Sigmoid colon (tissue), 7 donors: ENCODE results near the gene KCNE4. TPM values are rescaled to one million over a fixed set of nuclear protein-coding genes. Genes with fewer than 3 reads are reported as not detected.
"Not testable (repeated sequence)": the region's sequence is repeated elsewhere in the genome, so short reads cannot be mapped to it uniquely, and the experiment has no call there.

ENCODE experiments used
- DNase-seq: peaks from one replicate; pipeline ENCODE4 v3.0.0-alpha.2; 2019
- H3K27ac ChIP-seq, 4 donors: fragments of 200-600 bp; sonication (generic); one replicate each; pipeline ENCODE4 v1.5.1; 2016 to 2019; ENCODE audit warnings: mild to moderate bottlenecking in 1 of 4
- H3K27me3 ChIP-seq, 3 donors: fragments of 200-600 bp; sonication (generic); one replicate each; pipeline ENCODE4 v1.5.1; 2019; ENCODE audit warnings: mild to moderate bottlenecking in 1 of 3
- H3K36me3 ChIP-seq, 4 donors: fragments of 200-600 bp; sonication (generic); one replicate each; pipeline ENCODE4 v1.5.1; 2016 to 2019
- H3K4me1 ChIP-seq, 4 donors: fragments of 200-600 bp; sonication (generic); one replicate each; pipeline ENCODE4 v1.5.1; 2017 to 2019
- H3K4me3 ChIP-seq, 4 donors: fragments of 200-600 bp; sonication (generic); one replicate each; pipeline ENCODE4 v1.5.1; 2017 to 2019; ENCODE audit warnings: mild to moderate bottlenecking in 2 of 4, moderate library complexity in 1 of 4
- H3K9me3 ChIP-seq, 4 donors: fragments of 200-600 bp in 3 of 4; sonication (generic) in 3 of 4; one replicate each; pipeline versions ENCODE4 v1.5.1 to v1.6.1; 2013 to 2019
- CTCF ChIP-seq, 4 experiments: fragments of 450-650 bp in 3 of 4; fragments of 200-600 bp in 1 of 4; IDR thresholded peaks; one replicate each; pipeline ENCODE4 v1.5.1; 2016 to 2019; ENCODE audit warnings: antibody characterized with exemption in 4 of 4, mild to moderate bottlenecking in 3 of 4, moderate library complexity in 2 of 4
- EP300 ChIP-seq, 4 donors: sonication (generic); formaldehyde crosslinking; IDR thresholded peaks; one replicate each; pipeline ENCODE4 v1.6.1; 2017; ENCODE audit warnings: antibody characterized with exemption in 4 of 4
- POLR2A ChIP-seq, 2 donors: fragments of 450-650 bp; IDR thresholded peaks; one replicate each; pipeline ENCODE4 v1.6.1; 2016; ENCODE audit warnings: antibody characterized with exemption in 2 of 2, mild to moderate bottlenecking in 2 of 2, moderate library complexity in 2 of 2
- POLR2AphosphoS5 ChIP-seq, 4 donors: sonication (generic); formaldehyde crosslinking; IDR thresholded peaks; one replicate each; pipeline ENCODE4 v1.6.1; 2017; ENCODE audit warnings: antibody characterized with exemption in 4 of 4
- WGBS, 2 donors: extraction: QIAGEN DNeasy Blood & Tissue Kit; methylation state at CpG; one replicate each; pipeline ENCODE4 v1.1.7; 2013; 5-methylcytosine and 5-hydroxymethylcytosine counted together
- intact Hi-C: fragments of 100-400 bp; cut with DNase I; formaldehyde crosslinking; loops from one replicate; pipeline ENCODE4 v1.15.1; 2023
- polyA plus RNA-seq, 3 donors: library from polyadenylated mRNA; stranded (reverse); fragments of 200-250 nt; gene quantifications; one replicate each; pipeline ENCODE4 v1.2.3, GENCODE V29; 2013
- total RNA-seq, 4 donors: library from RNA; depleted of rRNA; stranded (reverse); fragments of >200 nt; gene quantifications; one replicate each; pipeline ENCODE4 v1.1.0, GENCODE V29; 2016
- donor health status: healthy with polysubstance abuse.
- donor health status: Bipolar disorder and iron deficiency.
- donor health status: healthy.

The KCNE4 gene
- total and polyA plus RNA-seq, 7 donors: 0.23 to 18.7 (median 5.4) TPM

- WGBS, 2 donors: 90 to 93% methylated on average over 2 of the region's 2 CpGs
Measured at GRCh38 chr2:223079378-223079777, 27.4 kb downstream of the KCNE4 start.

GRCh38 chr2:223079925-223080324 lies 27.9 kb downstream of the KCNE4 start:
- TF ChIP-seq CTCF (IDR thresholded peaks at IDR 0.05) (no peak), POLR2A (IDR thresholded peaks at IDR 0.05) (no peak), EP300 (IDR thresholded peaks at IDR 0.05) (no peak), POLR2AphosphoS5 (IDR thresholded peaks at IDR 0.05) (no peak)
- no peaks in the 10 kb centered on the region for H3K27me3 ChIP-seq

More at GRCh38 chr2:223079378-223079777, 27.4 kb downstream of the KCNE4 start:
- DNase-seq: no peak
- H3K27ac ChIP-seq: no peak overlapping the region
- no peaks in the 10 kb centered on the region for H3K27me3 ChIP-seq
- H3K4me3 ChIP-seq: no peak overlapping the region
- intact Hi-C loops: no loop called here
- TF ChIP-seq EP300 (IDR thresholded peaks at IDR 0.05): no peak
- no peak for TF ChIP-seq POLR2A (IDR thresholded peaks at IDR 0.05)
- no peak for TF ChIP-seq CTCF (IDR thresholded peaks at IDR 0.05)
- TF ChIP-seq POLR2AphosphoS5 (IDR thresholded peaks at IDR 0.05): no peak
- no peaks in the 10 kb centered on the region for H3K36me3 ChIP-seq
- peaks cover 0 to 1% (median 0%) of the 10 kb centered on the region in 4 donors for H3K4me1 ChIP-seq
- no peaks in the 10 kb centered on the region for H3K9me3 ChIP-seq

GRCh38 chr2:223080790-223081360 lies 28.9 kb downstream of the KCNE4 start:
- H3K27me3 ChIP-seq, intact Hi-C loops: not testable (repeated sequence)
- WGBS, 2 donors: 73 to 78% methylated on average over 3 of the region's 3 CpGs

More at GRCh38 chr2:223079925-223080324, 27.9 kb downstream of the KCNE4 start:
- H3K4me1 ChIP-seq: peaks cover 0 to 7% (median 1%) of the 10 kb centered on the region in 4 donors
- no peak overlapping the region for H3K4me3 ChIP-seq
- no peaks in the 10 kb centered on the region for H3K9me3 ChIP-seq
- 87 to 90% methylated on average over 2 of the region's 2 CpGs for WGBS, 2 donors
- no peak overlapping the region for H3K27ac ChIP-seq
- intact Hi-C loops: no loop called here
- H3K36me3 ChIP-seq: no peaks in the 10 kb centered on the region
- no peak for DNase-seq

GRCh38 chr2:223081789-223082188 lies 29.8 kb downstream of the KCNE4 start:
- WGBS, 2 donors: 89 to 91% methylated on average over 3 of the region's 3 CpGs
- H3K9me3 ChIP-seq: no peaks in the 10 kb centered on the region
- DNase-seq: no peak
- no peaks in the 10 kb centered on the region for H3K36me3 ChIP-seq
- H3K4me1 ChIP-seq: peaks cover 0 to 26% (median 20%) of the 10 kb centered on the region in 4 donors
- H3K27me3 ChIP-seq: no peaks in the 10 kb centered on the region
- intact Hi-C loops: no loop called here
- no peak for TF ChIP-seq POLR2A (IDR thresholded peaks at IDR 0.05)
- TF ChIP-seq EP300 (IDR thresholded peaks at IDR 0.05): no peak
- TF ChIP-seq CTCF (IDR thresholded peaks at IDR 0.05): no peak
- no peak for TF ChIP-seq POLR2AphosphoS5 (IDR thresholded peaks at IDR 0.05)
- no peak overlapping the region for H3K27ac ChIP-seq
- no peak overlapping the region for H3K4me3 ChIP-seq

More at GRCh38 chr2:223080790-223081360, 28.9 kb downstream of the KCNE4 start:
- H3K4me1 ChIP-seq: peaks cover 0 to 16% (median 11%) of the 10 kb centered on the region in 4 donors
- H3K9me3 ChIP-seq, DNase-seq, H3K27ac ChIP-seq, H3K4me3 ChIP-seq, H3K36me3 ChIP-seq: not testable (repeated sequence)

- intact Hi-C loops: no loop called here
- no peak for DNase-seq
- TF ChIP-seq CTCF (IDR thresholded peaks at IDR 0.05) (no peak), POLR2AphosphoS5 (IDR thresholded peaks at IDR 0.05) (no peak), POLR2A (IDR thresholded peaks at IDR 0.05) (no peak), EP300 (IDR thresholded peaks at IDR 0.05) (no peak)
- Histone ChIP-seq H3K9me3 (no peaks in the 10 kb centered on the region), H3K27me3 (no peaks in the 10 kb centered on the region), H3K36me3 (no peaks in the 10 kb centered on the region), H3K27ac (no peak overlapping the region), H3K4me1 (peaks cover 0 to 30% (median 25%) of the 10 kb centered on the region in 4 donors), H3K4me3 (no peak overlapping the region)
- WGBS, 2 donors: 45 to 48% methylated on average over 2 of the region's 2 CpGs
Measured at GRCh38 chr2:223082706-223083105, 30.7 kb downstream of the KCNE4 start.
